GM12873 (cell line): Measurements from ENCODE around the gene CFAP57.

Experiments
- TF ChIP-seq, protein P1 (sequence below): IDR thresholded peaks from 2 replicates; pipeline ENCODE4 v1.5.1; 2012; ENCODE audit warnings: low read depth, mild to moderate bottlenecking, moderate library complexity, low read length, control low read depth; ENCODE audit not compliant: insufficient read depth; ENCODE audit errors: missing control alignments

The CFAP57 gene

GRCh38 chr1:43303471-43304313 is 131.6 kb downstream of the CFAP57 start:
- TF ChIP-seq, protein P1, sequence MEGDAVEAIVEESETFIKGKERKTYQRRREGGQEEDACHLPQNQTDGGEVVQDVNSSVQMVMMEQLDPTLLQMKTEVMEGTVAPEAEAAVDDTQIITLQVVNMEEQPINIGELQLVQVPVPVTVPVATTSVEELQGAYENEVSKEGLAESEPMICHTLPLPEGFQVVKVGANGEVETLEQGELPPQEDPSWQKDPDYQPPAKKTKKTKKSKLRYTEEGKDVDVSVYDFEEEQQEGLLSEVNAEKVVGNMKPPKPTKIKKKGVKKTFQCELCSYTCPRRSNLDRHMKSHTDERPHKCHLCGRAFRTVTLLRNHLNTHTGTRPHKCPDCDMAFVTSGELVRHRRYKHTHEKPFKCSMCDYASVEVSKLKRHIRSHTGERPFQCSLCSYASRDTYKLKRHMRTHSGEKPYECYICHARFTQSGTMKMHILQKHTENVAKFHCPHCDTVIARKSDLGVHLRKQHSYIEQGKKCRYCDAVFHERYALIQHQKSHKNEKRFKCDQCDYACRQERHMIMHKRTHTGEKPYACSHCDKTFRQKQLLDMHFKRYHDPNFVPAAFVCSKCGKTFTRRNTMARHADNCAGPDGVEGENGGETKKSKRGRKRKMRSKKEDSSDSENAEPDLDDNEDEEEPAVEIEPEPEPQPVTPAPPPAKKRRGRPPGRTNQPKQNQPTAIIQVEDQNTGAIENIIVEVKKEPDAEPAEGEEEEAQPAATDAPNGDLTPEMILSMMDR = no peak
